NCI-H2107 treated with DMSO at 0.1 percent for 48 hours (cell line): ENCODE results near the gene CLCN4.

Source experiments
- DNase-seq: peaks from one replicate; lab custom pipeline; 2025; ENCODE audit not compliant: unreplicated experiment; lab: John Stamatoyannopoulos, UW

Gene CLCN4

GRCh38 chrX:10237241-10237640 is 80.5 kb downstream of the CLCN4 start:
- no peak for DNase-seq

- DNase-seq: no peak
Measured at GRCh38 chrX:10239611-10240064, 82.9 kb downstream of the CLCN4 start.

GRCh38 chrX:10240918-10241317 is 84.1 kb downstream of the CLCN4 start:
- no peak for DNase-seq

- DNase-seq: no peak
Measured at GRCh38 chrX:10242026-10242425, 85.3 kb downstream of the CLCN4 start.

GRCh38 chrX:10243106-10243505 is 86.3 kb downstream of the CLCN4 start:
- DNase-seq: peak; percentile 20

- DNase-seq: no peak
Measured at GRCh38 chrX:10244915-10245622, 88.3 kb downstream of the CLCN4 start.

- DNase-seq: no peak
Measured at GRCh38 chrX:10245886-10246285, 89.1 kb downstream of the CLCN4 start.

GRCh38 chrX:10246297-10246696 is 89.5 kb downstream of the CLCN4 start:
- DNase-seq: no peak

- DNase-seq: no peak
Measured at GRCh38 chrX:10246846-10247245, 90.1 kb downstream of the CLCN4 start.

- no peak for DNase-seq
Measured at GRCh38 chrX:10254739-10255138, 98.0 kb downstream of the CLCN4 start.

GRCh38 chrX:10259716-10260115 is 102.9 kb downstream of the CLCN4 start:
- no peak for DNase-seq

GRCh38 chrX:10265775-10266174 is 109.0 kb downstream of the CLCN4 start:
- no peak for DNase-seq

- DNase-seq: no peak
Measured at GRCh38 chrX:10278716-10279115, 121.9 kb downstream of the CLCN4 start.

- DNase-seq: no peak
Measured at GRCh38 chrX:10280071-10280470, 123.3 kb downstream of the CLCN4 start.

GRCh38 chrX:10282490-10282889 is 125.7 kb downstream of the CLCN4 start:
- no peak for DNase-seq

GRCh38 chrX:10286195-10286594 is 129.4 kb downstream of the CLCN4 start:
- no peak for DNase-seq
